ENCODE data around the gene LAMB4.

Gene LAMB4, protein sequence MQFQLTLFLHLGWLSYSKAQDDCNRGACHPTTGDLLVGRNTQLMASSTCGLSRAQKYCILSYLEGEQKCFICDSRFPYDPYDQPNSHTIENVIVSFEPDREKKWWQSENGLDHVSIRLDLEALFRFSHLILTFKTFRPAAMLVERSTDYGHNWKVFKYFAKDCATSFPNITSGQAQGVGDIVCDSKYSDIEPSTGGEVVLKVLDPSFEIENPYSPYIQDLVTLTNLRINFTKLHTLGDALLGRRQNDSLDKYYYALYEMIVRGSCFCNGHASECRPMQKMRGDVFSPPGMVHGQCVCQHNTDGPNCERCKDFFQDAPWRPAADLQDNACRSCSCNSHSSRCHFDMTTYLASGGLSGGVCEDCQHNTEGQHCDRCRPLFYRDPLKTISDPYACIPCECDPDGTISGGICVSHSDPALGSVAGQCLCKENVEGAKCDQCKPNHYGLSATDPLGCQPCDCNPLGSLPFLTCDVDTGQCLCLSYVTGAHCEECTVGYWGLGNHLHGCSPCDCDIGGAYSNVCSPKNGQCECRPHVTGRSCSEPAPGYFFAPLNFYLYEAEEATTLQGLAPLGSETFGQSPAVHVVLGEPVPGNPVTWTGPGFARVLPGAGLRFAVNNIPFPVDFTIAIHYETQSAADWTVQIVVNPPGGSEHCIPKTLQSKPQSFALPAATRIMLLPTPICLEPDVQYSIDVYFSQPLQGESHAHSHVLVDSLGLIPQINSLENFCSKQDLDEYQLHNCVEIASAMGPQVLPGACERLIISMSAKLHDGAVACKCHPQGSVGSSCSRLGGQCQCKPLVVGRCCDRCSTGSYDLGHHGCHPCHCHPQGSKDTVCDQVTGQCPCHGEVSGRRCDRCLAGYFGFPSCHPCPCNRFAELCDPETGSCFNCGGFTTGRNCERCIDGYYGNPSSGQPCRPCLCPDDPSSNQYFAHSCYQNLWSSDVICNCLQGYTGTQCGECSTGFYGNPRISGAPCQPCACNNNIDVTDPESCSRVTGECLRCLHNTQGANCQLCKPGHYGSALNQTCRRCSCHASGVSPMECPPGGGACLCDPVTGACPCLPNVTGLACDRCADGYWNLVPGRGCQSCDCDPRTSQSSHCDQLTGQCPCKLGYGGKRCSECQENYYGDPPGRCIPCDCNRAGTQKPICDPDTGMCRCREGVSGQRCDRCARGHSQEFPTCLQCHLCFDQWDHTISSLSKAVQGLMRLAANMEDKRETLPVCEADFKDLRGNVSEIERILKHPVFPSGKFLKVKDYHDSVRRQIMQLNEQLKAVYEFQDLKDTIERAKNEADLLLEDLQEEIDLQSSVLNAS (N-terminal part only)

GRCh38 chr7:108130261-108130660 lies at the start of gene LAMB4:
TSS of gene LAMB4 (minus strand) at chr7:108130361. CDS start at chr7:108123164, 7,197 bp downstream.
- no peak within 1 kb of the TSS for H3K4me3 ChIP-seq (ENCODE audit: low read length)
- TF ChIP-seq CTCF (conservative IDR thresholded peaks at IDR 0.05; ENCODE audit: low read depth, low read length), result no peak
- no peak for DNase-seq (ENCODE audit: low read depth)

DNA sequence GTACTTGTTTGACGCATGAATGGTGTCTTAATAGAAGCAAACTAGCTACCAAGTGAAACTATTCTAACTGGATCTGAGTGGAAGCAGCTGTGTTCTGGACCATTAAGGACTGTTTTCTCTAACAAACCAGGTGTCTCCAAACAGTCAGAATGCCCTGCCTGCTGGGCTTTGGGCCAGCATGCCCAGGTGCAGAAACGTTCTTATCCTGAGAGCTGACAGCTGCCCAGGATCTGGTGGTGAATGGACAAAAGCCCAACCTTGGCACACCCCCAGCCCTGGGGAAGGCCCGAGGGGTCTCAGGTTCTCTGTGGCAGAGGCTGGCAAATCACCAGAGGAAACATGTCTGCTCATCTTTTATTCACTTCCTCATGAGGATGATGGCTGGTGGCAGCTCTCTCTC lies 48.2 kb upstream of the LAMB4 start:
- no peak overlapping the region for H3K4me3 ChIP-seq (ENCODE audit: low read length)
- no peak for DNase-seq (ENCODE audit: low read depth)
- no peak for TF ChIP-seq CTCF (conservative IDR thresholded peaks at IDR 0.05; ENCODE audit: low read depth, low read length)

GRCh38 chr7:108171164-108171563 lies 41.0 kb upstream of the LAMB4 start:
- no peak for DNase-seq (ENCODE audit: low read depth)
- no peak overlapping the region for H3K4me3 ChIP-seq (ENCODE audit: low read length)
- no peak for TF ChIP-seq CTCF (conservative IDR thresholded peaks at IDR 0.05; ENCODE audit: low read depth, low read length)

- no peak for DNase-seq (ENCODE audit: low read depth)
- no peak overlapping the region for H3K4me3 ChIP-seq (ENCODE audit: low read length)
- TF ChIP-seq CTCF (conservative IDR thresholded peaks at IDR 0.05; ENCODE audit: low read depth, low read length), result no peak
These were observed 40.1 kb upstream of the LAMB4 start for GRCh38 chr7:108170251-108170650.

- H3K4me3 ChIP-seq (ENCODE audit: low read length), result no peak overlapping the region
- DNase-seq (ENCODE audit: low read depth), result no peak
These were observed 37.3 kb upstream of the LAMB4 start for GRCh38 chr7:108167460-108167859.

More at GRCh38 chr7:108167460-108167859, 37.3 kb upstream of the LAMB4 start:
- no peak for TF ChIP-seq CTCF (conservative IDR thresholded peaks at IDR 0.05; ENCODE audit: low read depth, low read length)
